Measurements from ENCODE around the gene KRCC1. TPM values are rescaled to one million over a fixed set of nuclear protein-coding genes. Genes with fewer than 3 reads are reported as not detected.
"Not testable (repeated sequence)": the region's sequence is repeated elsewhere in the genome, so short reads cannot be mapped to it uniquely, and the experiment has no call there.

Gene KRCC1
- polyA plus RNA-seq, 5 donors: 48.6 to 55.8 (median 53.4) TPM

DNA sequence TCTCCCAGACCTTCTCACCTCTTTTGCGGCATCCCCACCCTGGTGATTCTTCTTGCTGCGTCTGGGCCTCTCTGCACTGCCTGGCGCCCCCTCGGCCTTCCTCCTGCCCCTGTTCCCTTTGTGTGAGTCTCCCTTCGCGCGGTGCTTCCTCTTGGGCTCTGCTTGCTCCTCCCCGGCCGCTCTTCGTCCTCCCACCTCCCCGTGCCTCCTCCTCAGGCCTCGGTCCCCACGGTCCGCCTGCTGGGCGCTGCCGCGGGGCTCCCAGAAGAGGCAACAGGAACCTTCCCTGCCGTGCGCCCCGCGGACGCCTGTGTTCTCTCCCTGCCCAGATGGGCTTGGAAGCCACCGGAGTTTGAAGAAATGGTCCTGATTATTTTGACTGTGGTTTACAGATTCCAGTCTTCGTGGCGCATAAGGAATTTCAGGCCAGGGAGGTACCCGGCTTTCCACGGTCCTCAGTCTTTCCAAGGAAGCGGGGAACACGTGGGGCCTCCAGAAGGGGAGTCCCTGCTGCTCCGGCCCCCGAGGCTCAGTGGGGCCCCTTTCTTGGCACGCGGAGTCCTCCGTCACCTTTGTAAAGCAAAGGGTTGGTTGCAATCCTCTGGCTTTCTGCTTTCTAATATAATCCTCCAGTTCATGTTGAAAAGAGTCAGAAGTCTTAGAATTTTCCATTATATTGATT lies 52.4 kb downstream of the KRCC1 start:
- DNase-seq: no peak

DNA sequence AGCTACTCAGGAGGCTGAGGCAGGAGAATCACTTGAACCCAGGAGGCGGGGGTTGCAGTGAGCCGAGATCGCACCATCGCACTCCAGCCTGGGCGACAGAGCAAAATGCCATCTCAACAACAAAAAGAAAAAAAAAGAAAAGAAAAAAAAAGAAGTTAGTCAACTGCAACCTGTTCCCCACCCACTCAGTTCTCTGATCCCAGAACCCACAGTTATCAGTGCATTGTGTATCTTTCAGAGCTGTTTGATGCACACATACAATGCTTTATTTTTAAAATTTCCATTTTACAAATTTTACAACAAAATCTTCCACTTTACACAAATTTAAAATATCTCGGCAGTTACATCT lies 53.2 kb downstream of the KRCC1 start:
- DNase-seq: no peak

DNA sequence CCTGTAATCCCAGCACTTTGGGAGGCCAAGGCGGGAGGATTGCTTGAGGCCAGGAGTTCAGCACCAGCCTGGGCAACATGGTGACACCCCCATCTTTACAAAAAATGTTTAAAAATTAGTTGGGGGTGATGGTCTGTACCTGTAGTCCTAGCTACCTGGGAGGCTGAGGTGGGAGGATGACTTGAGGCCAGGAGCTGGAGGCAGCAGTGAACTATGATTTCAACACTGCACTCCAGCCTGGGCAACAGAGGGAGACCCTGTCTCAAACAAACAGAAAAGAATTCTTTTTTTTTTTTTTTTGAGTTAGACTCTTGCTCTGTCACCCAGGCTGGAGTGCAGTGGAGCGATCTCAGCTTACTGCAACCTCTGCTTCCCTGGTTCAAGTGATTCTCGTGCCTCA lies 55.1 kb downstream of the KRCC1 start:
- not testable (repeated sequence) for DNase-seq

DNA sequence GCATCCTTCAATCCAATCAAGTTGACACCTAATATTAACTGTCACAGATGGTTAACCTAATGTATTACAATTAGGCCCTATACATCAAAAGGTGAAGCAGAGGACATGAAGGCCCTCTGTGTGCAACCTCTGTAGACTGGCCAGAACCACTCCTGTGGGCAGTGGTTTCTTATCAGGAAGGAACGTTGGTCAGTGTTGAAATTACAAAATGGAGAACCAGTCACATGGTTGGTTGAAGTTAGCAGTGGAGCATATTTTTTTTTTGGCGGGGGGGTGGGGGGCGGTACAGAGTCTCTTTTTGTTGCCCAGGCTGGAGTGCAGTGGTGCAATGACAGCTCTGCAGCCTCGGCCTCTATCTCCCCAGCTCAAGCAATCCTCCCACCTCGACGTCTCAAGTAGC lies 59.0 kb downstream of the KRCC1 start:
- DNase-seq: no peak

DNA sequence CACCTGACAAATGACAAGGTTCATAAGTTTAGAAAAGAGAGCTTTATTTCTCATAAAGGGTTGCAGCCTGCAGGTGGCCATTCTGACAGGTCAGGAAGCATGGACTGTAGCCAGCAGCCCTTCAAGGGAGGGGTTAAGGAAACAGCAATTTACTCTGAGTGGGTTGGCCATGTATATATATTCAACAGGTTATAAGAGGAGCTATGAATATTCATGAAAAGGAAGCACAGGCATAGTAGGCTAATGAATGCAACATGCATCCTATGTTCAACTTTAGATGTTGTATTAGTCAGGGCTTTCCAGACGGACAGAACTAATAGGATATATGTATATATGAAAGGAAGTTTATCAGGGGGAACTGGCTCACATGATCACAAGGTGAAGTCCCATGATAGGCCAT lies 59.8 kb downstream of the KRCC1 start:
- DNase-seq: no peak

DNA sequence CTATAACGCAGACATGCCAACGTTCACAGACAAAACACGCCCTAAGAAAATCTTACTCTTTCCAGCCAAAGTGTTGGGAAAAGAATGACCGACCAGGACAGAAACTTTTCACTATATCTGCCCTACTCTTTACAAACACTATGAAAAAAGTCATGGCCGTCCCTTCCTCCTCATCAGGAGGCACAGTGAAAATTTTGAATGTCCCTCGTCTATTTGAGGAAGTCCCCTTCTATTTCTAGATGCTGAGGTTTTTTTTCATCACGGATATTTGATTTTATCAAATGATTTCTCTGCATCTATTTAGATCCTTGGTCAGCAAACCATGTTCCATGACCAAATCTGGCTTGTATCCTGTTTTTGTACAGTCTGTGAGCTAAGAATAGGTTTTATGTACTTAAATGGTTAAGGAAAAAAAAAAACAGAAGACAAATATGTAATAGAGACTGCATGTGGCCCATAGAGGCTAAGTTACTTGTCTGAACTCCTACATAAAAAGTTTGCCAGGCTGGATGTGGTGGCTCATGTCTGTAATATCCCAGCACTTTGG lies 61.2 kb downstream of the KRCC1 start:
- not testable (repeated sequence) for DNase-seq

DNA sequence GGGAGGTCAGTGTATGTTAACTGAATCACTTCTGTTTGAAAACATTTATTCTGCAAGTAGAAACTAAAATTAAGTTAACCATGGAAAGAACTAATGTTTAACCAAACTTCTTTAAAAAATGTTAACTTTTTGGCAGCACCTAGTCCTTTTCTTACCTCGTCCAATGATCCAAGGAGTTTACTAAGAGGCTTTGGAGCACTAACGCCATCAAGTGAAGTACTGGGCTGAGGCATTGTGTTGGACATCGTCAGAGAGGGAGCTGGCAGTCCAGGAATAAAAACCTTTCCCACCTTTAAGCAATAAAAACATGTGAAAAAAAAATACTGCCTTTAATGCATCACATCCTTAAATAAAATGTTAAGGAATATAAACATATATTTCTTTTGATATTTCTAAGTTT lies 63.0 kb downstream of the KRCC1 start:
- DNase-seq: not testable (repeated sequence)

DNA sequence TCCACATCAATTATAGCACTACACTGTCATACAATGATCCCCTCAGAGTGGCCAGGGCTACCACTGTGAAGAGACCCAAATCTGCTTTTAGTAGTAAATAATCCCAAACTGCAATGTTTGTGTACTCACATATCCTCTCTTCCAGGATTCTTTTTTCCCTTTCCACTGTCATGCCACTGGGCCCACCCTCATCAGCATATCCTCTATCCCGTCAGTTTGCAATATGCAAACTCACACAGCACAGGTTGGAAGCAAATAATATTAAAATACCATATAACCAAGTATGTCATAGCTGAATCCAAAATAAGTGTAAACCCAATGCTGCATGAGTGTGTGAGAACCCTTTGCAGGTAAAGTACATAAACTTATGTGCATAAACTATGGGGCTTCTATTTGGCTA lies 68.1 kb downstream of the KRCC1 start:
- DNase-seq: not testable (repeated sequence)

DNA sequence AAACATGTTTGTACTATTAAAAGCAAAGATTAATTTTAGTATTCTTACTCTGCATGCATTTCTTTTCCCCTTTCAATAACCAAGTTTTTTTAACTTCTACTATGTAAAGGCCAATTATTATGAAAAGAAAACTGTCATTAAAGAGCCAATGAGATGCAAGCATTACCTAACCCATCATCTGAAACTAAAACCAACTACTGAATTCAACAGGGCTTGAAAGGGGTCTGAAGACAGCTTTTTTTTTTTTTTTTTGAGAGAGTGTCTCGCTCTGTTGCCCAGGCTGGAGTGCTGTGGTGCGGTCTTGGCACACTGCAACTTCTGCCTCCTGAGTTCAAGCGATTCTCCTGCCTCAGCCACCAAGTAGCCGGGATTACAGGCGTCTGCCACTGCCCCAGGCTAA lies 69.7 kb downstream of the KRCC1 start:
- not testable (repeated sequence) for DNase-seq

DNA sequence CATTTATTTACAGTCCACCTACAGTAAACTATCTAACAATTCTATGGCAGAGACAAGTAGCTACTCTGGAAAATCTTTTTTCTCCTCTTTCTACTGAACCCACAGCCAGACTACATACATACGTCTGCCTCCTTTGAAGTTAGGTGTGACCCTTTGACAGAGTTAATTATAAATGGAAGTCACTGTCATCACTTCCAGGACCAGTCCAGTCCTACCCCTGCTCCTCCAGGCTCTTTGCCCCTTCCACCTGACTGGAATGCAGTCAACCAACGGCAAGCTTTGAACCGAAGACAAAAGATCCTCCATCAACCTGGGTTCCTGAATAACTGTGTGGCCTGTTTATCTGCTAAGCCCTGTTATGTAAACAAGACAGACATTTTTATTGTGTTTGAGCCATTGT lies 74.4 kb downstream of the KRCC1 start:
- not testable (repeated sequence) for DNase-seq

Other genes with a start within 250 kb of the KRCC1 start
- 1 to 10 TPM; 3.1 to 9.8 (median 5.4) TPM for gene RGPD2, start 230.0 kb downstream of the KRCC1 start, polyA plus RNA-seq (ENCODE audit: insufficient read depth in 1 of 5, insufficient read length in 5 of 5, low replicate concordance in 1 of 5)
- not detected for gene RNU2-63P, start 39.2 kb downstream of the KRCC1 start, polyA plus RNA-seq (ENCODE audit: insufficient read depth in 1 of 5, insufficient read length in 5 of 5, low replicate concordance in 1 of 5)
- gene SMYD1, start 12.0 kb upstream of the KRCC1 start, polyA plus RNA-seq (ENCODE audit: insufficient read depth in 1 of 5, insufficient read length in 5 of 5, low replicate concordance in 1 of 5): 10 to 100 TPM in 1 of 5 donors, under 1 TPM in 3, not detected in 1; 0.06 to 10.6 (median 0.28) TPM
- 10 to 100 TPM in 1 of 5 donors, 1 to 10 TPM in 1, under 1 TPM in 1, not detected in 2; 0.22 to 14.0 (median 3.2) TPM for gene FABP1, start 72.3 kb upstream of the KRCC1 start, polyA plus RNA-seq (ENCODE audit: insufficient read depth in 1 of 5, insufficient read length in 5 of 5, low replicate concordance in 1 of 5)
- 10 to 100 TPM; 19.7 to 37.8 (median 25.3) TPM for gene THNSL2, start 114.6 kb upstream of the KRCC1 start, polyA plus RNA-seq (ENCODE audit: insufficient read depth in 1 of 5, insufficient read length in 5 of 5, low replicate concordance in 1 of 5)